Activated CD4-positive, alpha-beta T cell treated with anti-CD3 and anti-CD28 coated beads, Interleukin-2, amount 50 U/mL, for 48 hours (primary cell): ENCODE measurements around the gene XRCC6.
A peak's percentile ranks its signal among the peaks of the same experiment; 100 is the strongest.
"Not testable (repeated sequence)": the region's sequence is repeated elsewhere in the genome, so short reads cannot be mapped to it uniquely, and the experiment has no call there.

ENCODE experiments used
- DNase-seq, 2 experiments: peaks; one replicate each; pipeline ENCODE4 v3.0.0-alpha.2; 2020

The XRCC6 gene

DNA sequence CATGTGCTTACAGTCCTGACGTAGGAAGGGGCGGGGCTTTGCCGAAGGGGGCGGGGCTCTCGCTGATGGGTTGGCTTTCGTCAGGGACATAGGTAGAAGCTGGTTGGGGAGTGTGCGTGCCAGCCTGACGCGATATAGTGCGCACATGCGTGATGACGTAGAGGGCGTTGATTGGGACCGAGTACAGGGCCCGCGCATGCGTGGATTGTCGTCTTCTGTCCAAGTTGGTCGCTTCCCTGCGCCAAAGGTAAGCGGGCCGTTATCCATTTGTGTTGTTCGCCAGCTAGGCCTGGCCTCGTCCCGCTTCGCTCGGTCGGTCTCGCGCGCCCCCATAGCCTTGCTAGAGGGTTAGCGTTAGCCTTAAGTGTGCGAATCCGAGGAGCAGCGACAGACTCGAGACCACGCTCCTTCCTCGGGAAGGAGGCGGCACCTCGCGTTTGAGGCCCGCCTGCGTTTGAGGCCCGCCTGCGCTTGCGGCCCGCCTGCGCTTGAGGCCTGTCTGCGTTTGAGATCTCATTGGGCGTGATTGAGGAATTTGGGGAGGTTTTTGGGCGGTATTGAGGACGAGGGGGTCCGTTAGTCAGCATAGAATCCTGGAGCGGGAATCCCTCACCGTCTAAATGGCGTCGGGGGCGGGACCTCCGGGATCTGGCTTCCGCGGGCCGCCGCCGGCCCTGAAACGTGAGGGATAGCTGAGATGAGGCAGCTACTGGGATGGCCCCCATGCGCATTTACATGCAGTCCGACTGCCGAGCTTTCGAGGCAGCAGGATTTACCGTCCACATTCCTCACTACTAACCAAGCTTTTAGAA, at the start of gene XRCC6:
Gene XRCC6, plus strand, starts transcription at position 197 of the 812 bp plus-strand sequence. CDS start 710 bp downstream, outside the sequence.
- peak; percentile 100 for DNase-seq

DNA sequence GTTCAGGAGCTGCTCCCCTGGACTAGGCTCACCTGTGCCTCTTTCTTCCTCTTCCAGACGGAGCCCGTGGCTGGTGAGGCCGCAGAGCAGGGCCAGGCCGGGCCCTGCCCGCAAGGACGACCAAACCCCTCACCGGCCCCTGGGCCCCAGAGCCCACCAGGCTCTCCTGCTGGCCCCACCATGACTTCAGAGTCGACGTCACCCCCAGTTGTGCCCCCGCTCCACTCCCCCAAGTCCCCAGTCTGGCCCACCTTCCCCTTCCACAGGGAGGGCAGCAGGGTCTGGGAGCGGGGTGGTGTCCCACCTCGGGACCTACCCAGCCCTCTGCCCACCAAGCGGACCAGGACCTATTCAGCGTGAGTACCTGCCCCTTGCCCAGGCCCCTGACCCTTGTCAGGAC, 49.3 kb upstream of the XRCC6 start:
- no peak for DNase-seq

DNA sequence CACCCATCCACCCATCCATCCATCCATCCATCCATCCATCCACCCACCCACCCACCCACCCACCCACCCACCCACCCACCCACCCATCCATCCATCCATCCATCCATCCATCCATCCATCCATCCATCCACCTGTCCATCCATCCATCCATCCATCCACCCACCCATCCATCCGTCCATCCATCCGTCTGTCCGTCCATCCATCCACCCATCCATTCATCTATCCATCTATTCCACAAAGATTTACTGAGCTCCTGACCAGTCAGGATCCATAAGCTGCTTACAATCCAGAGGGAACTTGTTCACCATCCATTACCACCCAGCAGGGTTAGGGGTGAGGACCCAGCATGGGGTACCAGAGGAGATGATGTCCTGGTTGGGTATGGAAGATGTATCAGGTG, 48.8 kb upstream of the XRCC6 start:
- not testable (repeated sequence) for DNase-seq

DNA sequence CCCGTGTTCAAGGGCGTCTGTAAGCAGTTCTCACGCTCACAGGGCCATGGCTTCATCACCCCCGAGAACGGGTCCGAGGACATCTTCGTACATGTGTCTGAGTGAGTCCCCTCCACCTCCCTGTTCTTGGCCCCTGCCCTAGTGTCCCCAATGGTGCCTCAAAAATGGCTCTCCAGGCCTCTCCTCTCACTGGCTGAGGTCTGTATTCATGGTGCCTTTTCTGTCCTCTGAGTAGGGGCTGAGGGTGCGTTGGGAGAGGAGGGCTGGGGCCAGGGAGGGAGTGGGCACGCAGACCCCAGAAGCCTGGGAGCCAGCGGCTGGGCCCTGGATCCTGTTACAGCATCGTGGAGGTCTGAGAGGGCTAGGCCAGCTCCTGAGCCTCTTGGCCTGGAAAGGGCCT, 47.4 kb upstream of the XRCC6 start:
- no peak for DNase-seq

DNA sequence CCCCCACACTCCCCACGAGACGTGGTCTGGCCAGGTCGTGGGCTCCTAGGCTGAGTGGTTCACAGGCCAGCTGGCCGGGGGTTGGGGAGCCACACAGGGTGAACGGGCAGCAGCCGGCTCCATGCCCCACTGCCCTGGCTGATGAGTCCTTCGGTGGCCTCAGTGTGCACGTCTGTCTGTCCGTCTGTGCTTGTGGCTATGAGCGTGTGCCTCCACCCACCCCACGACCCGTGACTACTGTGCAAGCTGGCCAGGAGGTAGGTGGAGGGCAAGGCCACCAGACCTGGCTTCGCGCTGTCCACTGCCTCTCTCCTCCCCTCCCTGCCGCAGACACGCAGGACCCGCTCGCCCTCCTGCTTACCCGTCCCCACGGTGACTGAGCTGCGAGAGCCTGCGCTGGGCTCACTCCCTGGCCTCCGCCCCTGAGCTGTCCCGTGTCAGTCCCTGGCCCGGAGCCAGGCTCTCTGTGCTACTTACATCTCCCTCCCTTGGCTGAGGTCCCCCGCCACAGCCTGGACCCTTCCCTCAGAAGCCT, 46.2 kb upstream of the XRCC6 start:
- no peak for DNase-seq

DNA sequence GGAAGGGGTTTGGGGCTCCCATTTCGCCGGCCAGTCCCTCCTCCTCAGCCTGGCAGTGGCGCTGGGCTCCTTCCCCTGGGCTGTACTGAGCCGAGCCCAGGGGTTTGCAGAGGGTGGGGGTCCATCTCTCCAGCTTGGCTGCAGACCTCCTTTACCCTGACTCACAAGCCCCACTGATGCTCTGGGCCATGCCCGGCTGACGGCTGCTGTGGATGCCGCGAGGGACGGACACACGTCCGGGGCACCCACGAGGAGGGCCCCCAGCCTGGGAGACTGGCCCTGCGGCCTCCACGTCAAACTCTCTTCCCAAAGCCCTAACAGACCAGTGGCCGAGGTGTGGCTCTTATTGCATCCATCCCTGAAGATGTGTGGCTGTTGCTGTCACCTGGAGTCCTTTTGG, 45.6 kb upstream of the XRCC6 start:
- no peak for DNase-seq

DNA sequence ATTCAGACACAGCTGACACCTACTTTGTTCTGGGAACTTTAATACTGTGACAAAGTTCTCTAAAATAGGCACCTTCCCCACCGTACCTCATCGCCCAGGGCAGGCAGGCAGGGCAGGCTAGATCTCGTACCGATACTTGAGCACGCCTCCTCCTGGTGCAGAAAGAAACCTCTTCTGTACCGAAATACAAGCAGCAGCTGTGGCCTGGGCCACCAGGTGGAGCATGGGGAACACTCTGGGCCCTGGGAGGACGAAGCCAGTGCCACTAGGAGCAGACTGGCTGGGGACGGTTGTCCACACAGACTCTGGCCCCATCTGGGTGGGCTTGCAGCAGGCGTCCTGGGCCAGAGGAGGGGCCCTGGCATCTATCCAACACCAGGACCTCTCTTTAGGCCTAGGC, 44.2 kb upstream of the XRCC6 start:
- DNase-seq = peak; percentile 31 to 41

DNA sequence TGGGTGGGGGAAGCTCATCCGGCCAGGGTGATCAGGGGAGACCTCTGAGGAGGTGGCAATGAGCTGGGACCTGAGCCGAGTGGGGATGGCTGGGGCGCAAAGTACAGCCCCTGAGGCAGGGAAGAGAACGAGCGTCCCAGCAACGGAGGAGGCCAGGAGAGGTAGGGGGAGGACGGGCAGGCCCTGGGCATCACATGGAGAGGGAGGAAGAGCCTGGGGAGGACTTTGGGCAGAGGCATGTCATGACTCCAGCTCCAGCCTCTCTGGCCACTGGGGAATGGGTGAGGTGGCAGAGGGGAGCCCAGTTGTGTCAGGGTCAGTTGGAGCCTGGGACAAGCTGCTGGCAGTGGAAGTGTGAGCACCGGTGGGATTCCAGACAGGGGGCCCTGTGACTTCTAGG, 43.0 kb upstream of the XRCC6 start:
- DNase-seq = no peak

DNA sequence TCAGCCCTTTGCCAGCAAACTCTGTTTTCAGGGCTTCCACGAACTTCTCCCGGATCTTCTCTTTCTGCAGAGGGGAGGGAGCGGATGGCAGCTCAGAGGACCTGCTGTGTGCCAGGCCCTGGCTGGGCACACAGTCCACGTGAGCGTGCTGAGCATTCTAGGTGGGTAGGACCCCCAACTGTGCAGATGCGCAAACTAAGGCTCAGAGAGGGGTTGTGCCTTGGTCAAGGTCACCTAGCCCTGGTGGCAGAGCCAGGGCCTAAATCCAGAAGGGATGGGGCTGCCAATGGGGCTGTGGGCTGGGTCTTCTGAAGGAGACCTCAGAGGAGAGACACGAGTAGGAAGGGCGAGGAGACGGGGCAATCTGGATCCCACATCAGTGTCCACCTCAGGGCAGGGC, 42.3 kb upstream of the XRCC6 start:
- no peak for DNase-seq

DNA sequence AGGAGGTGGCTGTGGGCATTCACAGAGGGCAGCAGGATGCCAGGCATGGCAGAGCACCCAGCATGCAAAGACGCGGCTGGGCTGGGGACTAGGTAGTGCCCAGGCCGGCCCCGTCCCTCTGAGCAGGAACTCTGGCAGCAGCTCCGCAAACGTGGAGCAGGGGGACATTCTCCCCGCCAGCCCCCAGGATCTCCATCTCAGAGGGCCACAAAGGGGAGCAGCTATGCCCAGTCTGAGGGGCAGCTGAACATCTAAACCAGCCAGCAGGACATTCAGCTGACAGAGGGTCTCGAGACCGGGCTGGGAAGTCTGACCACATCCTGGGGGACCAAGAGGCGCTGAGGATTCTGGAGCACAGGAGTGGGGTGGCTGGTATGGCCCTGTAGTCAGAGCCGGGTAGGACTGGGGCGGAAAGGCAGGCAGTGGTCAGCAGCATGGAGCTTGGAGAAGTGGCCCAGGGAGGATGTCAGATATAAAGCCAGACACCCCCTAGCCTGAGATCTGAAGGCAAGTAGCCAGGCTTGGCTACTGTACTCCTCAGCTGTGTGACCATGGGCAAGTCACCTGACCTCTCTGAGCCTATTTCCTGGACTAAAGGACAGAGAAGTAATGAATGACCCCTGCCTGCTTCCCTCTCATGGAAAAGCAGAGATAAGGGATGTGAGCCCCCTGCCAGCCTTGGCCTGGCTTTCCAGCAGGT, 41.6 kb upstream of the XRCC6 start:
- DNase-seq = no peak

DNA sequence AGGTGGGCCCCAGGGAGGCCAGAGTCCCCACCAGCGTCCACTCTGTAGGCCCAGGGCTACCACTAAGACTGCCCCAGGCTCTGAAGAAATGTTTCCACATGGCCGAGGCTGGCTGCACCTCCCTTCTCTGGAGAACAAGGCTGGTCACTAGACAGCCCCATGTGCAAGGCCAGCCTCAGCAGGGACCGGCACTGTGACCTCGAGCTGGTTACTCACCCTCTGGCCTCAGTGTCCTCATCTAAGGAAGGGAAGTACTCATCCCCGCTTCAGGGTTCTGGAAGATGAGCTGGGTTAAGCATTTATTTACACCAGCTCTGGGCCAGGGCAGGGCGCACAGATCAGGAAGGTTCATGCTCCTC, 41.1 kb upstream of the XRCC6 start:
- DNase-seq = no peak

DNA sequence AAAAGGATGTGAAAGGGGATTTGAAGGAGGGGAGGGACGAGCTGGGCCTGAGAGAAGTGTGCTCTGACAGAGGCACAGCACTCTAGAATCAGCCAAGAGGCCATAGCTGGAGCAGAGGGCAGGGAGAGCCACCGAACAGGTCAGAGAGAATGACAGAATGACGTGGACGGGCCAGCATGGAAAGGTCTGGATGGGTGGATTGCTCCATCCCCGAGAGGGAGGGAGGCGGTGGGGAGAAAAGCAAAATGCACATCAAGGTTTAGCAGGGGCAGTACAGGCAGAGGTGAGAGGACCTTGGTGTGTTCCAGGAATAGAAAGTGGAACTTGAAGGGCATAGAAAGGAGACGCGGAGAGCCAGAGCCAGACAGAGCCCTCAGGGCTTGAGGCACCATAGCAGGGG, 38.4 kb upstream of the XRCC6 start:
- DNase-seq = no peak

DNA sequence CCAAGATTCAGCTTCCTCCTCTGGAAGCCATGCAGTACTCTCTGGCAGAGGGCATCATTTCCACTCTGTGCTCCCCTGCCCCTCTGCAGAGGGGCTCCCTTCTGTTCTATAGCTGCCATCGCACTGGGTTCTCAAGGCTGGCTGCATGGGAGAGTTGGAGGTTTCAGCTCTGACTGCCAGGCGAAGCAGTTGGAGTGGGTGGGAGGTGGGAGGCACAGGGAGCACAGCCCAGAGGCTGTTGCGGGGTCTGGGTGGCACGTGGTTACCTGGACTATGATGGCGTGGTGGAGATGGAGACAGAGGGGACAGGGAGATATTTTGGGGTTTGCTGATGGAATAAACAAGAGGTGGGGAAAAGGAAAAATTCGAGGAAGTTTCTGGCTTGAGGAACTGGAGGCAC, 36.2 kb upstream of the XRCC6 start:
- no peak for DNase-seq

DNA sequence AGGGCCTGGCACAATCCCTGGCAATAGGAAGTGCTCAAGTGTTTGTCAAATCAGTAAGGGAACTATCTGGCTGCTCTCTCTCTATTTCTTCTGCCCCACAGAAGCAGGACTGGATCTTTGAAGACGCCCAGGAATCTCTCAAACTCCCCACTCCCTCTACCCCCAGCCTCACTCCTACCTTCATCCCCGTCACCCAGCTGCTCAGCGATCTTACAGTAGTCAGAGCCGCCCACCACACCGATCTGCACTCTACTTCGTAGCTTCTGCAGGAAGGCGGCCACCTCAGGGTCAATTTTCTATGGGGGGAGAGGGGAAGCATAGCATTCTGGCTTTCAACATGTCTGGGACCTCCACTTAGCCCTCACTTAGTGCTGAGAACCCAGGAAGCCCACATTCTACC, 35.2 kb upstream of the XRCC6 start:
- no peak for DNase-seq

DNA sequence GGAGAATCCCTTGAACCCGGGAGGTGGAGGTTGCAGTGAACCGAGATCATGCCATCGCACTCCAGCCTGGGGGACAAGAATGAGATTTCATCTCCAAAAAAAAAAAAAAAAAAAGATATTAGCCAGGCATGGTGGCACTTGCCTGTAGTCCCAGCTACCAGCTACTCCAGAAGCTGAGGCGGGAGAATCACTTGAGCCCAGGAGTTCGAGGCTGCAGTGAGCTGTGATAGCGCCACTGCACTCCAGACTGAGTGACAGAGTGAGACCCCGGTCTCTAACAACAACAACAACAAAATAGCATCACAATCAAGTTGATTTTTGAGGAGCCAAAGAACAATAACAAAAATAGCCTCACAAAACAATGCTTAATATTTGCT, 33.8 kb upstream of the XRCC6 start:
- no peak for DNase-seq

DNA sequence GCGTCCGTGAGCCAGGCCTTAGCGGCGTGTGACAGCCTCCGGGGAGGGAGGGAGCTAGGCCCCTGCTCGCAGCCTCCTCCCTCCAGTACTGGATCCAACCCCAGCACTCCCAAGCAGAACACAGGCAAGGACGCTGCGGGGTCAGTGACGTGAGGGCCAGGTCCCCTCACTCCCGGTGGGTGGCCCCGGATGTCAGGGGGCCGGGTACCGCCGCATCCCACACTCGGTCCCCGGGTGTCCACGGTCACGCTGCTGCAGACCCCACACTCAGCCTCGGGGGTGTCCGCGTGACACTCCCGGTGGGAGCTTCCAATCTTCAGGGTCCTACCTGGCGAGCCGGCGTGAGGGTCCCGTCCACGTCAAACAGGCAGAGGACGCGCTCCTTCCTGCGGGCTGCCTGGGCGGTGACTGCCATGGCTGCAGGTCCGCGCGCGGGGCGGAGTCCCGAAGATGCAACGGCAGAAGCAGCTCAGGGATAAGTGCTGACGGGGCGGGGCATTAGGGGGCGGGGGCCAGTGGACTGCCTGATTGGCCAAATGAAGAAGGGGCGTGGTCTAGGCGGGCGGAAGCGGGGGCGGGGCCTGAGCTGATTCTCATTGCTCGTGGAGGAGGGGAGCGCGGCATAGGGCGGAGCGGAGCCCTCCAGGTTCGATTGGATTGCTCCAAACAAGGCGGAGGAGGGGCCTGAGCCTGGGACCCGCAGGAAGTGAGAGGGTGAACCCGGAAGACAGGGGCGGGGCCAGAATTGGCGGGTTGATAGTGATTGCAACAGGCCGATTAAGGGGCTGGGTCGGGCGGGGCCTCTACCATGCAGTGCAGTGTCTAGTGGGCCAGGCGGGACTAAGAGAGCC, 31.5 kb upstream of the XRCC6 start, which contains the start of gene PMM1:
Gene PMM1, minus strand, starts transcription at position 450 of the 851 bp plus-strand sequence. Its CDS starts 35 bp downstream, at position 415.
- DNase-seq = peak; percentile 100

DNA sequence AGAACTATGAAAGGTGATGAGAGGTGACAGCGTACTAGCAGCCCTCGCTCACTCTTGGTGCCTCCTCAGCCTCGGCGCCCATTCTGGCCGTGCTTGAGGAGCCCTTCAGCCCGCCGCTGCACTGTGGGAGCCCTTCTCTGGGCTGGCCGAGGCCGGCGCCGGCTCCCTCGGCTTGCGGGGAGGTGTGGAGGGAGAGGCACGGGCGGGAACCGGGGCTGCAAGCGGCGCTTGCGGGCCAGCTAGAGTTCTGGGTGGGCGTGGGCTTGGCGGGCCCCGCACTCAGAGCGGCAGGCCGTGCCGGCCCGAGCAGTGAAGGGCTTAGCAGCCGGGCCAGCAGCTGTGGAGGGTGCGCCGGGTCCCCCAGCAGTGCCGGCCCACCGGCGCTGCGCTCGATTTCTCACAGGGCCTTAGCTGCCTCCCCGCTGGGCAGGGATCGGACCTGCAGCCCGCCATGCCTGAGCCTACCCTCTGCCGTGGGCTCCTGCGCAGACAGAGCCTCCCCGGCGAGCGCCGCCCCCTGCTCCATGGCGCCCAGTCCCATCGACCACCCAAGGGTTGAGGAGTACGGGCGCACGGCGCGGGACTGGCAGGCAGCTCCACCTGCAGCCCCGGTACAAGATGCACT, 27.6 kb upstream of the XRCC6 start:
- DNase-seq = not testable (repeated sequence)

DNA sequence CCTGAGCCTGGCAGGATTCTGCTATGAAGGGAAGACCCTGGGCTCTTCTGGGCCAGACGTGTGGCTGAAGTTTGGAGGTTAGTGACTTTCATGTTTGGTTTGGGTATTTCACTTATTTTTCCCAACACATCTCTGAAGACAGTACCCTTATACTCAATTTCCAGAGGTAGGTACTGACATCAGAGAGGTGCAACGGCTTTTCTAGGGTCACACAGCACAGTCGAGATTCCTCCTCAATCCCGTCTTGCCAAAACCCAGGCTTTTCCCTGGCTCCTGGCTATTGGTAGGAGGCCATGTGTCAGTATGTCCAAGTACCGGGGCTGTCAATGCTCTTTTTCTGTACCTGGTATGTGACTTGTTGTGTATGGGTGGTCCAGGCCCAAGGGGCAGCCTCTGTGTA, 25.4 kb upstream of the XRCC6 start:
- no peak for DNase-seq

DNA sequence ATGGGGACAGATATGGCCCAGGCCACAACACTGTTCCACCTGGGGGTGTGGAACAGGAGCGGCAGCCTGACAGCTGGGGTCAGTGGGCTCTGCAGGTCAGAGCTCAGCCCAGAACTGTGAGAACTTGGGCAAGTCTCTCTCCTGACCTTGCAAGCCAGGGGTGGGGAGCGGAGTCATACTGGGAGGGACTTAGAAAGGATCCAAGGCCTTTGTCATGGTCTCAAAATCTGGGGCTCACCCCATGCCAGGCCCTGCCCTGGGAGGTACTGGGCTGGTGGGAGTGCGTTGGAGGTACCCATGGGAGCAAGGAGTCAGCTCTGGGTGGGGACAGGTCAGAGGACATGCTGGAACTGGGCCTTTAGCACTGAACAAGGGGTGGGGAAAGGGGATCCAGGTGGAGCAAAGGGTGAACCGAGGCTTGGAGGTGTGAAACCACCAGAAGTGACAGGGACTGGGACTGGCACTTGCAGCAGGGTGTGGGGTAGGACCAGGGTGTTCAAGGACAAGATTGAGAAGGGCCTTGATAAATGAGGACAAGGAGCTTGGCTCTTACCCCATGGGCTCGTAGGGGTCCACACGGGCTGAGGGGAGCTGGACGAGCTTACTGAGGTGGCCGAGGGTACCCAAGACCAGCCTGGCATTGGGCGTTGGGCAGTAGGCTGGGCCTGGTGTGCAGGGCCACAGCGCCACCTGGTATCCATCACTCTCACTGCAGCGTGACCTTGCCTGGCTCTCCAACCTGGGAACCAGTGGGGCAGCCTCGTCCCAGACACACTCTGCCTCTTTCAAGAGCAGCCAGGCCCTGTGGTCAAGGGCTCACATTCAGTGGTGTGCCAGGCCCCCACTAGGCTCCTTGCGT, 24.1 kb upstream of the XRCC6 start:
- peak; percentile 35 to 43 for DNase-seq

DNA sequence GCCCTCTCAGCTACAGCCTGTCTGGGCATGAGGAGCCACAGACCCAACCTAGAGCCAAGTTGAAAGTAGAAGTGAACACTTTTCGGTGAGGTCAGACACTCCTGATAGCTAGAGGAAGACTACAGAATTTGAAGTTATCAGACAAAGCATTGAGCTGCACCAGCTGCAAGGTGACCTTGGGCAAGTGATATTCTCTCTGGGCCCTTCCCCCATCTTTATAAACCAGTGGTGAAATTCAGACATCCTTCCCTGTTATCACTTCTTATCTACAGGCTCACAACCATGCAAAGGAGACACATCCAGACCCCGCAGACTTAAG, 23.5 kb upstream of the XRCC6 start:
- no peak for DNase-seq

DNA sequence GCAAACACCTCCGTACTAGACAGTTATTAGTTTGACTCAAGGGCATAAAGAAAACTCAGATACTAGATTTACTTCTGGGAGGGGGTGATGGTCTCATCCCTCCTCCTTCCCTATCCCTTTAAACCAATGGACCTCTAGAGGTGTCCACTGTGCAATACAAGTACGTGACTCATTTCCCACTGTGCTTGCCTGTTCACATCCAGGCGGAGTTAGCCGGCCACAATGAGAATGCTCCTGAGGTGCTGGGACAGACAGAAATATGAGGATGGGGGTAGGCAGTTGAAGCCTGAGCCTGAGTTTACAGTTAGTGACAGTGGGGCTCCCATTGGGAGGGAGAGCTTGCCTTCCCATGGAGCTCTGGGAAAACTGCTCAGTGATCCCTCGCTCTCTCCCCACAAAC, 23.0 kb upstream of the XRCC6 start:
- DNase-seq = no peak
